CD4-positive, CD25-positive, alpha-beta regulatory T cell (primary cell): ENCODE results near the gene TMEM169. TPM values are rescaled to one million over a fixed set of nuclear protein-coding genes. Genes with fewer than 3 reads are reported as not detected.
A peak's percentile ranks its signal among the peaks of the same experiment; 100 is the strongest.
"Not testable (repeated sequence)": the region's sequence is repeated elsewhere in the genome, so short reads cannot be mapped to it uniquely, and the experiment has no call there.

Experiments used
- ATAC-seq, 2 donors: fragments of 150-1000 bp; cut with Tn5 transposase; one replicate each; pipeline ENCODE4 v1.10.0; 2021; ENCODE audit warnings: low read depth in 2 of 2, moderate number of reproducible peaks in 2 of 2, moderate library complexity in 1 of 2
- DNase-seq, 3 donors: peaks; one replicate each; pipeline versions ENCODE4 v3.0.0 to v3.0.0-alpha.2; 2012 to 2022; ENCODE audit warnings: mixed read lengths in 1 of 3
- H3K27ac ChIP-seq: one replicate; pipeline ENCODE4 v1.7.0; 2013; ENCODE audit warnings: mild to moderate bottlenecking, low read length; ENCODE audit not compliant: insufficient read depth, poor library complexity, severe bottlenecking
- H3K27me3 ChIP-seq: one replicate; pipeline ENCODE4 v1.7.0; 2013; ENCODE audit warnings: low read length; ENCODE audit not compliant: control insufficient read depth, insufficient read depth
- H3K36me3 ChIP-seq: one replicate; pipeline ENCODE4 v1.7.0; 2013; ENCODE audit warnings: mild to moderate bottlenecking, low read length, moderate library complexity; ENCODE audit not compliant: control insufficient read depth, insufficient read depth
- H3K4me1 ChIP-seq: 2 replicates; pipeline ENCODE4 v1.7.0; 2013; ENCODE audit warnings: mild to moderate bottlenecking, low read length; ENCODE audit not compliant: insufficient read depth, control insufficient read depth, poor library complexity, severe bottlenecking
- H3K4me3 ChIP-seq: one replicate; pipeline ENCODE4 v1.7.0; 2013; ENCODE audit warnings: low read depth, mild to moderate bottlenecking, low read length, moderate library complexity
- H3K9me3 ChIP-seq, 2 experiments: 1 replicate in 1 of 2; 2 replicates in 1 of 2; pipeline ENCODE4 v1.7.0; 2013; ENCODE audit warnings: low read length in 2 of 2, mild to moderate bottlenecking in 1 of 2, moderate library complexity in 1 of 2; ENCODE audit not compliant: control insufficient read depth in 2 of 2
- H3K27ac Mint-ChIP-seq, 3 donors: one replicate each; pipeline ENCODE4 v1.8.0; 2020 to 2022; ENCODE audit warnings: mild to moderate bottlenecking in 3 of 3, mixed read lengths in 3 of 3, moderate library complexity in 2 of 3
- H3K27me3 Mint-ChIP-seq: one replicate; pipeline ENCODE4 v1.8.0; 2022; ENCODE audit warnings: mild to moderate bottlenecking, mixed read lengths
- H3K36me3 Mint-ChIP-seq: one replicate; pipeline ENCODE4 v1.8.0; 2020; ENCODE audit warnings: mixed read lengths
- H3K4me1 Mint-ChIP-seq, 4 donors: one replicate each; pipeline ENCODE4 v1.8.0; 2020 to 2022; ENCODE audit warnings: mixed read lengths in 4 of 4, mild to moderate bottlenecking in 1 of 4
- H3K4me3 Mint-ChIP-seq, 4 donors: one replicate each; pipeline ENCODE4 v1.8.0; 2020 to 2022; ENCODE audit warnings: mild to moderate bottlenecking in 4 of 4, mixed read lengths in 4 of 4, moderate library complexity in 3 of 4
- H3K9me3 Mint-ChIP-seq, 7 donors: one replicate each; pipeline ENCODE4 v1.8.0; 2020 to 2022; ENCODE audit warnings: mixed read lengths in 7 of 7, mild to moderate bottlenecking in 3 of 7, moderate library complexity in 2 of 7
- polyA plus RNA-seq, 4 donors: library from polyadenylated mRNA; unstranded; fragments of 300-500 nt; fragmentation: Illumina TruSeq; gene quantifications; one replicate each; pipeline ENCODE4 v1.2.3, GENCODE V29; 2021
- total RNA-seq: library from RNA; stranded (reverse); gene quantifications from one replicate; pipeline ENCODE4 v1.2.3, GENCODE V29; 2022

The TMEM169 gene
- total and polyA plus RNA-seq, 5 donors from 2014 or later, result 4.6 to 12.8 (median 8.0) TPM

GRCh38 chr2:216134958-216135541 is 53.3 kb downstream of the TMEM169 start:
- H3K4me3 Mint-ChIP-seq, result no peak overlapping the region
- Histone ChIP-seq H3K27ac (no peak overlapping the region), H3K36me3 (peaks cover 93% of the 10 kb centered on the region), H3K9me3 (no peaks in the 10 kb centered on the region), H3K27me3 (no peaks in the 10 kb centered on the region), H3K4me1 (peaks cover 17% of the 10 kb centered on the region), H3K4me3 (no peak overlapping the region)
- H3K9me3 Mint-ChIP-seq, result no peaks in the 10 kb centered on the region
- ATAC-seq, result no peak
- peaks cover 45 to 66% (median 58%) of the 10 kb centered on the region in 4 donors for H3K4me1 Mint-ChIP-seq
- DNase-seq, result no peak
- no peaks in the 10 kb centered on the region for H3K27me3 Mint-ChIP-seq
- peaks cover 80% of the 10 kb centered on the region for H3K36me3 Mint-ChIP-seq
- peak overlapping the region; percentile 34 to 96 (median 52) for H3K27ac Mint-ChIP-seq

GRCh38 chr2:216139884-216140283 is 58.2 kb downstream of the TMEM169 start:
- H3K9me3 Mint-ChIP-seq, result no peaks in the 10 kb centered on the region
- H3K27me3 Mint-ChIP-seq, result no peaks in the 10 kb centered on the region
- H3K9me3 ChIP-seq, result no peaks in the 10 kb centered on the region
- ATAC-seq (peak; percentile 68 to 72), DNase-seq (peak; percentile 6 to 75 (median 49))
- no peak overlapping the region for H3K4me3 Mint-ChIP-seq
- no peak overlapping the region for H3K27ac ChIP-seq
- peaks cover 18 to 39% (median 30%) of the 10 kb centered on the region in 4 donors for H3K4me1 Mint-ChIP-seq
- H3K4me3 ChIP-seq, result no peak overlapping the region
- H3K36me3 Mint-ChIP-seq, result peaks cover 55% of the 10 kb centered on the region
- H3K4me1 ChIP-seq, result no peaks in the 10 kb centered on the region
- H3K36me3 ChIP-seq, result peaks cover 94% of the 10 kb centered on the region
- H3K27me3 ChIP-seq, result no peaks in the 10 kb centered on the region
- H3K27ac Mint-ChIP-seq, result peak overlapping the region in 1 of 3 donors; percentile 37

- not testable (repeated sequence) for H3K4me1 ChIP-seq, H3K27ac Mint-ChIP-seq, H3K9me3 ChIP-seq, H3K4me3 ChIP-seq, H3K27me3 Mint-ChIP-seq, H3K27ac ChIP-seq, ATAC-seq, DNase-seq, H3K4me3 Mint-ChIP-seq, H3K27me3 ChIP-seq, H3K9me3 Mint-ChIP-seq
- peaks cover 18 to 27% (median 23%) of the 10 kb centered on the region in 4 donors for H3K4me1 Mint-ChIP-seq
- peaks cover 94% of the 10 kb centered on the region for H3K36me3 ChIP-seq
- H3K36me3 Mint-ChIP-seq, result peaks cover 41% of the 10 kb centered on the region
These were observed 59.8 kb downstream of the TMEM169 start for GRCh38 chr2:216141516-216141915.

- no peak overlapping the region for H3K27ac ChIP-seq
- H3K4me3 Mint-ChIP-seq, result no peak overlapping the region
- no peaks in the 10 kb centered on the region for H3K27me3 Mint-ChIP-seq
- ATAC-seq (peak; percentile 68 to 74), DNase-seq (peak in 1 of 3 donors; percentile 60)
- peaks cover 25 to 29% (median 28%) of the 10 kb centered on the region in 4 donors for H3K4me1 Mint-ChIP-seq
- no peak overlapping the region for H3K27ac Mint-ChIP-seq
- no peaks in the 10 kb centered on the region for H3K4me1 ChIP-seq
- peaks cover 95% of the 10 kb centered on the region for H3K36me3 ChIP-seq
- no peaks in the 10 kb centered on the region for H3K9me3 ChIP-seq
- no peaks in the 10 kb centered on the region for H3K27me3 ChIP-seq
- H3K9me3 Mint-ChIP-seq, result no peaks in the 10 kb centered on the region
- peaks cover 45% of the 10 kb centered on the region for H3K36me3 Mint-ChIP-seq
- no peak overlapping the region for H3K4me3 ChIP-seq
These were observed 60.8 kb downstream of the TMEM169 start for GRCh38 chr2:216142540-216142939.

GRCh38 chr2:216144372-216144771 is 62.7 kb downstream of the TMEM169 start:
- peaks cover 23 to 28% (median 24%) of the 10 kb centered on the region in 4 donors for H3K4me1 Mint-ChIP-seq

GRCh38 chr2:216144857-216145256 is 63.1 kb downstream of the TMEM169 start:
- Histone ChIP-seq H3K4me1 (no peaks in the 10 kb centered on the region), H3K27ac (no peak overlapping the region), H3K27me3 (no peaks in the 10 kb centered on the region), H3K9me3 (no peaks in the 10 kb centered on the region), H3K4me3 (no peak overlapping the region), H3K36me3 (peaks cover 94% of the 10 kb centered on the region)
- H3K27ac Mint-ChIP-seq, result no peak overlapping the region
- H3K27me3 Mint-ChIP-seq, result no peaks in the 10 kb centered on the region
- no peaks in the 10 kb centered on the region for H3K9me3 Mint-ChIP-seq
- H3K4me3 Mint-ChIP-seq, result no peak overlapping the region
- H3K36me3 Mint-ChIP-seq, result peaks cover 46% of the 10 kb centered on the region
- DNase-seq (no peak), ATAC-seq (no peak)
- H3K4me1 Mint-ChIP-seq, result peaks cover 24 to 27% (median 25%) of the 10 kb centered on the region in 4 donors

More at GRCh38 chr2:216144372-216144771, 62.7 kb downstream of the TMEM169 start:
- Histone ChIP-seq H3K9me3 (no peaks in the 10 kb centered on the region), H3K4me3 (no peak overlapping the region), H3K36me3 (peaks cover 94% of the 10 kb centered on the region), H3K4me1 (no peaks in the 10 kb centered on the region), H3K27ac (no peak overlapping the region), H3K27me3 (no peaks in the 10 kb centered on the region)
- no peak for DNase-seq
- ATAC-seq, result no peak
- H3K27ac Mint-ChIP-seq, result no peak overlapping the region
- no peak overlapping the region for H3K4me3 Mint-ChIP-seq
- no peaks in the 10 kb centered on the region for H3K9me3 Mint-ChIP-seq
- no peaks in the 10 kb centered on the region for H3K27me3 Mint-ChIP-seq
- H3K36me3 Mint-ChIP-seq, result peaks cover 44% of the 10 kb centered on the region

- H3K27me3 ChIP-seq, result no peaks in the 10 kb centered on the region
- no peaks in the 10 kb centered on the region for H3K27me3 Mint-ChIP-seq
- DNase-seq (no peak), ATAC-seq (no peak)
- no peak overlapping the region for H3K4me3 ChIP-seq
- H3K27ac ChIP-seq, result no peak overlapping the region
- peak overlapping the region in 1 of 3 donors; percentile 33 for H3K27ac Mint-ChIP-seq
- H3K9me3 Mint-ChIP-seq, result no peaks in the 10 kb centered on the region
- no peaks in the 10 kb centered on the region for H3K9me3 ChIP-seq
- H3K4me3 Mint-ChIP-seq, result no peak overlapping the region
- H3K36me3 Mint-ChIP-seq, result peaks cover 49% of the 10 kb centered on the region
- H3K4me1 Mint-ChIP-seq, result peaks cover 21 to 30% (median 27%) of the 10 kb centered on the region in 4 donors
- peaks cover 93% of the 10 kb centered on the region for H3K36me3 ChIP-seq
- no peaks in the 10 kb centered on the region for H3K4me1 ChIP-seq
These were observed 64.9 kb downstream of the TMEM169 start for GRCh38 chr2:216146573-216146972.
